Effector CD8-positive, alpha-beta T cell (primary cell): ENCODE results near the gene GPR39.

Experiments
- DNase-seq: peaks from one replicate; lab custom pipeline; 2025; lab: John Stamatoyannopoulos, UW

The GPR39 gene

DNA sequence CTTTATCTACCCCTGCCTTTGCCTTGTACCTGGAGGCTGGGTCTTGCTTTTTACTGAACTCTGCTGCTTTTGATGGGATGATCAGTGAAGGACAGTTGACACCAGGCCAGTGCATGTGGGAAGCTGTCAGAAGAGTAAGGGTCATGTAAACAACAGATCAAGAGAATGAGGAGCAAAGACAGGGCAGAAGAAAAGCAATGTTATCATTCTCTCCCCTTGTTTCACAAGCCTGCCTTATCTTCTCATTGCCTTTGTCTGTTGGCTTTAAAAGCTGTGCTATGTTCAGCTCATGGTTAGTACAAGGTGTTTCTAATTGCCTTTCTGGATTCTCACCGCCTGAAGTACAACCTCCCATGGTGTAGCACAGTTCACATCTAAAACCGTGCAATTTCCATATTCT, 225.8 kb downstream of the GPR39 start:
- no peak for DNase-seq

DNA sequence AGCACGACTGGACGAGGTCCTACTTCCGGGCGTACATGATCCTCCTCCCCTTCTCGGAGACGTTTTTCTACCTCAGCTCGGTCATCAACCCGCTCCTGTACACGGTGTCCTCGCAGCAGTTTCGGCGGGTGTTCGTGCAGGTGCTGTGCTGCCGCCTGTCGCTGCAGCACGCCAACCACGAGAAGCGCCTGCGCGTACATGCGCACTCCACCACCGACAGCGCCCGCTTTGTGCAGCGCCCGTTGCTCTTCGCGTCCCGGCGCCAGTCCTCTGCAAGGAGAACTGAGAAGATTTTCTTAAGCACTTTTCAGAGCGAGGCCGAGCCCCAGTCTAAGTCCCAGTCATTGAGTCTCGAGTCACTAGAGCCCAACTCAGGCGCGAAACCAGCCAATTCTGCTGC, 228.6 kb downstream of the GPR39 start:
- DNase-seq = no peak

GRCh38 chr2:132645722-132646539, 229.3 kb downstream of the GPR39 start:
- DNase-seq = no peak

- no peak for DNase-seq
These were observed 230.0 kb downstream of the GPR39 start for GRCh38 chr2:132646540-132647108.

GRCh38 chr2:132651115-132652045, 234.8 kb downstream of the GPR39 start:
- DNase-seq = no peak

GRCh38 chr2:132652474-132652873, 235.9 kb downstream of the GPR39 start:
- no peak for DNase-seq

GRCh38 chr2:132654335-132654734, 237.7 kb downstream of the GPR39 start:
- no peak for DNase-seq

DNA sequence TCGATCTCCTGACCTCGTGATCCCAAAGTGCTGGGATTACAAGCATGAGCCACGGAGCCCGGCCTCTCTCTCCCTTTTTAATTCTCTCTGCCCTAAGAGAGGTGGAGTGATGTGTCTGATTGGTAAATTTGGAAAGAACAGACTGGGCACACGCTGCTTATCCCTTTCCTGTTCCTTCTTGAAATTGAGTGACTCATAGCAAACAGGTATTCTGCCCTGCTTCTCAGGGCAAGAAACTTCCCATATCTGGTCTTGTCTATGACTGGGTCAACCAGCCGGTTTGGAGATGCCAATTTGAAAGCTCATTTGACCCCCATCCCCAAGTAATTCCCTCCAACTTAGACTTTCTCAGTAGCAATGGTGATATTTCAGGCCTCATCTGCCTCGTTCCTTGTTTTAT, 238.4 kb downstream of the GPR39 start:
- DNase-seq = no peak

DNA sequence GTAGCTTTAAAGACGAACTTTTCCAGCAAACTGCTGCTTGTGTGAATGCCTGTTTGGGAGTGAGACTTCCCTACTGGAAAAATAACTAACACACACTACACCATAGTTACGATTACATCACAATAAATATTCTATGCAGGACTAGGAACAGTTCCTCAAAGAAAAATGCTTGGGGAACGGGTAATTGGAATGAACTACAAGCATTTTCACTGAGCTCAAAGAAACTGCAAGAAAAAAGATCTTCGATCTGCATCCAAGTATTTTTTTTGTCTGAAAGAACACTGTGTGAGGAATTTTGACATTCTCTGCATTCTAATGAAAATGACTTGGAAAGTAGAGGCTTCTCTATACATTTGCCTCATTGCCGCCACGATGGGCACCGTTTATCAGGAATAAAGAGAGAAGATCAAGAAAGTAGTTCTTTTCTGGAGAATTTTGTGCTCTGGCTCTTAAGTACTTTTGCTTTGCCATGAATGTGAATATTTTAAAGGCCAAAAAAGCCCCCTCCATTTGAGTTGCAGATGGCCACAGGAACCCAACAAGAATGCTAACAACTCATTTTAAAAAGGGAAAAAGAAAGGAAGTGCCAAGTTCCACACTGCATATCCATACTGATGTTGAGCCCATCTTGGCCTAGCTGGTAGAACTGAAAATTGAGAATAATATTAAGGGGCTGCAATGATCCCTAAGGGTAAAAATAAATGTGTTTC, 239.8 kb downstream of the GPR39 start:
- DNase-seq = no peak

GRCh38 chr2:132659331-132659730, 242.7 kb downstream of the GPR39 start:
- no peak for DNase-seq

- DNase-seq = no peak
These were observed 246.1 kb downstream of the GPR39 start for GRCh38 chr2:132662732-132663131.

GRCh38 chr2:132664096-132664495, 247.5 kb downstream of the GPR39 start:
- no peak for DNase-seq

GRCh38 chr2:132665401-132666140, 249.0 kb downstream of the GPR39 start:
- no peak for DNase-seq

GRCh38 chr2:132667706-132668105, 251.1 kb downstream of the GPR39 start:
- no peak for DNase-seq

DNA sequence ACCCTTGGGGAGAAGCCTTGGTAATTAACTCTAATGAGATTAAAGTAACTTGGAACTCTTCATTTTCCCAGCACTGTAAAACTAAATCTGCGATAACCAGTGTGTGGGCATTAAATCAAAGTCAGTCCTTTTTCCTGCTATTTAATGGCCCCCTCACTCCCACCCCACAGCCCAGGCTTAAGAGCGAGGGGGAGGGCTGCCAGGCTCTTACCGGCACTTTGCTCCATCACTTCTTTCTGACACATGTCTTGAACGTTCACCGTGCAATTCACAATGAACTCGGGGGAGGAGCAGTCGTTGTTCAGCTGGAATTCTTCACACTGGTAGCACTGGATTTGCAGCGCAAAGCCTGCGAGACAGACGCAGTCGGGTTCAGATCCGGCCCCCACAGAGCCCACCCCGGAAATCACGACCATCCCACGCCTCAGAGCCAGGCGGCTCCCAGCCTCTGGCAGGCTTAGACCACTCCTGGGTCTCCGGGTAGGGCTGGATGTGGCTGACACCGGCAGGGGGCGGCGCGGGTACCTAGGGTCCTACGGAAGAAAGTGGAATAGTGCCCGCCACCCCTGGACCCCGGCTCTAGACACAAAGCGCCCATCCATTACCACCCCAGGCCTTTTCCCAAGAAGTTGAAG, 251.7 kb downstream of the GPR39 start:
- DNase-seq = no peak

DNA sequence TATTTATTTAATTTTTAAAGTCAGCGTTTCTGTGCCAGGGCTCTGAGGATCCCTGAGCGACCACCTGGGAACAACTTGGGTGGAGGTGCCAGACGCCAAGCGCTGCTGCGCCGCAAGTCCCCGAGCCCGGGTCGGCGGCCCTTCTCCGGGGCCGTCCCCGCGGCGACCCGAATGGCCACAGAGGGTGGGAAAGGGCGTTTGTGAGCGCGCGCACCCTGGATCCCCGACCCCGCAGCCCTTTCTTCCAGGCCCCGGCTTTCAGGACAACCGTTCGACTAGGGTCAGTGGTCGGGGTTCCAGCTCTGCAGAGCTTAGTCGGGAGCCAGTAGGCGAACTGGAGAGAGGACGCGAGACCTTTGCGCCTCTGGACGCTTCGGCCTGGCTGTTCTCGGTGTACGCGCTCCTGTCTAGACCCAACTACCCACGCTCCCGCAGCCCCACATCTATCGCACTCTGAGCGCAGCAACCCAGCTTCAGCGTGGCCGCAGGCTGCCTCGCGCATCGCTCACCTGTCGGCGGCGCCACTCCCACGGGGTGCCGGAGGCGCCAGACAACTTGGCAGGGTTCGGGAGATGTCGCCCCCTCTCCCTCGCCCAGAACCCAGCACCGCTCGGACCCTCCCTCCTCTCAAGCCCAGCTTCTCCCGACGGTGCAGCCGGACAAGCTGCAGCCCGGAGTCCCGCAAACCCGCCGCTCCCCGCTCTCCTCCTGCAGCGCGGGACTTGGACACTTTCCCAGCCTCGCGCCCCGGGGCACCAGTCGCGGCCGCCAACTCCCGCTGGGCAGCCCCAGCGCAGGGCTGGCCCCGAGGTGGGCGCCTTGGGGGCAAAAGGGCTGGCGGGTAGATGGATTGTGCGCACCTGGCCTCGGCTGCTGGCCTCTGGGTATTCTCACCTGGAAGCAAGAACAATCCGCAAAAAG, 252.6 kb downstream of the GPR39 start:
- DNase-seq = no peak

GRCh38 chr2:132669908-132670495, 253.4 kb downstream of the GPR39 start, which contains the start of gene LYPD1:
Gene LYPD1 (minus strand): TSS chr2:132670205. CDS start chr2:132669932, 273 bp downstream.
- DNase-seq = no peak

- no peak for DNase-seq
These were observed 254.0 kb downstream of the GPR39 start for GRCh38 chr2:132670496-132671150.
